ENCODE results near the gene RGMA.

RGMA gene, protein sequence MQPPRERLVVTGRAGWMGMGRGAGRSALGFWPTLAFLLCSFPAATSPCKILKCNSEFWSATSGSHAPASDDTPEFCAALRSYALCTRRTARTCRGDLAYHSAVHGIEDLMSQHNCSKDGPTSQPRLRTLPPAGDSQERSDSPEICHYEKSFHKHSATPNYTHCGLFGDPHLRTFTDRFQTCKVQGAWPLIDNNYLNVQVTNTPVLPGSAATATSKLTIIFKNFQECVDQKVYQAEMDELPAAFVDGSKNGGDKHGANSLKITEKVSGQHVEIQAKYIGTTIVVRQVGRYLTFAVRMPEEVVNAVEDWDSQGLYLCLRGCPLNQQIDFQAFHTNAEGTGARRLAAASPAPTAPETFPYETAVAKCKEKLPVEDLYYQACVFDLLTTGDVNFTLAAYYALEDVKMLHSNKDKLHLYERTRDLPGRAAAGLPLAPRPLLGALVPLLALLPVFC

DNA sequence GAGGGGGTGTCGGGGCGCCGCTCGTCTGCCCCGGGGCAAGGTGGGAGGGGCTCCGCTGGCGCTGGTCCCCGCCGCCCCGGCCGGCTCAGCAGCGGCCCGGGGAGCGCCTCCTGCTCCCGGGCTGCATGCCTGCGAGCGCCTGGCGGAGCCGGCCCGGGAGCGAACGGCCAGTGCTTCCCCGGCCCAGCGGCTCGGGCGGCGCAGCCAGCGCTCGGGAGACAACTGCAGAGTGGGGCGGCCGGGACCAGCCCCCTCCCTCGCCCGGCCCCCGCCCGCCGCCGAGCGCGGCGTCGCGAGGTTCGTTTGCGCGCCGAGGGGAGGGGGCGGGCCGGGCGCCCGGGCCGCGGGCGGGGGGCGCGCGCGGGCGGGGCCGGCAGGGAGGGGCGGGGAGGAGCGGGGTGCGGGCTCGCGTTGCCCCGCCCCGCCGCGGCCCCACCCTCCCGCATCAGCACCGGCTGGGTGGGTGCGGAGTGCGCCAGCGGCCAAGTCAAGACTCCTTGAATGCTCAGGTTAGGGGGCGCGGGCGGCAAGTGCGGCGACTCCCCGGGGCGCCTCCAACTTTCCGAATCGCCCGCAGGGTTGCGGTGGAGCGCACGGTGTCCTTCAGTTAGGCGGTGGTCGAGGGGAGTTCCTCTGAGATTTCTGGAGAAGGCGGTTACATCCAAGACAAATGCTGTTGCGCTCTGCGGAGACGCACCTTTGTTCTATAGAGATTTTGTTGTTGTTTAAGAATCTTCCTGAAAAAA lies at the start of gene RGMA:
Gene RGMA, minus strand, starts transcription at position 231 of the 746 bp plus-strand sequence. CDS start 279 bp downstream, outside the sequence.
- no peak for DNase-seq (ENCODE audit: low read depth in 2 of 3, low spot score in 2 of 3)

DNA sequence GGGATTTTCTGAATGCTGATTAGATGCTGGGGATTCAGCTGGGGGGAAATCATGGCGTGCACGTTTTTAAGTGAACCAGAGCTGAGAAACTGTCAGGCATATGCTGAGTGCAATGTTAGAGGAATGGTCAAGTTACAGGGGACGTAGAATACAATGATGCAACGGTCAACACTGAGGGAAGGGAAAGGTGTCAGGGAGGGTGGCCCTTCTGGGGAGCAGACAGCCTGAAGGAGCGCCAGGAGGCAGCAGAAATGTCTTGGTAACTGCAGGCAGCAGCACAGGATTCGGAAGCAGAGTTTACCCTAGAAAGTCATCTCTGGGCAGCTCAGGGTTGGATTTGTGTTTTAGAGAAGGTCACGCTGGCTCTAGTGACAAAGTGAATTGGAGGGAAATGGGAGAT lies 47.6 kb upstream of the RGMA start:
- DNase-seq (ENCODE audit: low read depth in 2 of 3, low spot score in 2 of 3), result no peak

DNA sequence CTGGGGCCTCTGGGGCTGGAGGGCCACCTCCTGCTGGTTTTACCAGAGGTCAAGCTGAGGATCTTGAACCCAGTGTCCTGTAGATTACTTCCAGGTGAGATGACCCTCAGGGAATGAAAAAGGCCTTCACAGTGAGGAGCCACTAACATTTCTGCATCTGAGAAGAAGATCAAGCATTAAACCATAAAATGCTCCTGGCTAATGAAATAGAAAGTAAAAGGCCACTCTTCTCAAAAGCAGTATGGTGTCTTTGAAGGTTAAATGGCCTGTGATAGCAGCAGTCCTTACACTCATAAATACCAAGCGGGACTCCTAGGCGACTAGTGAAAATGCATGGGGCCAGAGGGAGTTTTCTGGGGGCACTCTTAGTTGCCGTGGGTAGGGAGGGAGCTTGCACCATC lies 47.0 kb upstream of the RGMA start:
- no peak for DNase-seq (ENCODE audit: low read depth in 2 of 3, low spot score in 2 of 3)

DNA sequence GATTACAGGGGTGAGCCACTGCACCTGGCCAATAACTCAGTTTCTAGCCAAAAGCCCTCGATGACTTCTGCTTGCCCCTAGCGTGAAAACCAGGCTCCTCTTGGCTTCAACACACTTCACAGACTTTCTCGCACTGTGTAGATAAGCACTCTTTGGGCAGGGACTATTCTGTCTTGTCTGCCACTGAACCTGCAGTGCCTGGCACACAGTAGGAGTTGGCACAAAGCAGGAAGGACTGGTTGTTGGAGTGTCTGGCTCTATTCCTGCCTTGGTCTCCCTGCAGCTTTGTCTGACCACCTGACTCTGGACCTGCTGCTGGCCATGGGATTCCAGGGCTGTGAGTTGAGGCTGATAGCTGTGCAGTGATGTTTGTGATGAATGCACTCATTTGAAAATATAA lies 46.4 kb upstream of the RGMA start:
- no peak for DNase-seq (ENCODE audit: low read depth in 2 of 3, low spot score in 2 of 3)

DNA sequence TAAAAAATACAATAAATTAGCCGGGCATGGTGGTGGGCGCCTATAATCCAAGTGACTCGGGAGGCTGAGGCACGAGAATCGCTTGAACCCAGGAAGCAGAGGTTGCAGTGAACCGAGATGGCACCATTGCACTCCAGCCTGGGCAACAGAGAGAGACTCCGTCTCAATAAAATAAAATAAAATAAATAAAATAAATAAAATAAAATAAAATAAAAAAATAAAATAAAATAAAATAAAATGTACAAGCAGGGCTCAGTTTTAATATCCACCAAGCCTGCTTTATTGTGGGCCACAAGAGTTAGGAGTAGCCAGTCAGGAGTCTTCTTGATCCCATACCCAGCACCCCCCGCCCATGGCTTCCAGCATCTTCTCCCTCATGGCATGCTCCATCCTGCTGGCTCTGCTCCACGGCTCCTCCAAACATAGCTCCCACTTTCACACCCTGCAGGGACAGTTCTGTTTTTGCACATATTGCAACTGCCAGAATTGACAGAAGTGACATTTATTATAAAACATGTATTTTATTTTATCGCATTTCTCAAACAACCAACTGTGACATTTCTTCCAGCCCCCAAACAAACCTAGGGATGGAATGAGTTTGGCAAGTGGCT lies 42.6 kb upstream of the RGMA start:
- no peak for DNase-seq (ENCODE audit: low read depth in 2 of 3, low spot score in 2 of 3)

DNA sequence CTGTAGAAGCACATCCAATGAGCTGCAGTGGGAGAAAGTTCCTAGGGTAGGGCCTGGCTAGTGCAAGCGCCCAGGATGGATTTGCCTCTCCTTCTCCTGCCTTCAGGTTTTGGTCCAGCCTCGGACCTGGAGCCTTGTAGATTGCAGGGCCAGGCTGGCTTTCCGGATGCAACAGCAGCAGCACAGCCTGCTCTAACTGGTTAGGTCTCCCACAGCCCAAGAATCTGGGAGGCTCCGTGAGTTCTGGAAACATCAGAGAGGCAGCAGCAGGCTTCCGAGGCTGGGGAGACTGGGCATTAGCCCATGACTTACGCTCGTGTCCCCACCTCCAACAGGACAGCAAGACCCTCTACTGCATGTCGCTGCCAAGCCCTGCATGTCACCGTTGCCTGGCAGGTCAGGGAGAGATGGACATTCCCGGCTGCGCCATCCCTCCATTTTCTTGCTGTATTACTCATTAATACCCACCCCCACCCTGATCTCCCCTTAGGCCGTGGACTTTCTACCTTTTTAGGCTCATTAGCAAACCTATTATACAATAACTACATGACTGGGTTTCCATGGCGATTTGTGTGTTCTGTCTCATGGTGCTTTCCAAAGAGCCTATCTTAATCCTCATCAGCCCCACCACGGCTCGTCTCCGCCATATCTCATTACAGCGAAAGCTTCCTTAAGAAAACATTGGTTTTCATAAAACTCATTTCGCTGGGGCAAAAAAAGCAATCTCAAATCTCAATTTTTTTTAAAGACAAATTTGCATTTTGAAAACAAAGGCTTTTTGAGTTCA lies 40.9 kb upstream of the RGMA start:
- no peak for DNase-seq (ENCODE audit: low read depth in 2 of 3, low spot score in 2 of 3)

DNA sequence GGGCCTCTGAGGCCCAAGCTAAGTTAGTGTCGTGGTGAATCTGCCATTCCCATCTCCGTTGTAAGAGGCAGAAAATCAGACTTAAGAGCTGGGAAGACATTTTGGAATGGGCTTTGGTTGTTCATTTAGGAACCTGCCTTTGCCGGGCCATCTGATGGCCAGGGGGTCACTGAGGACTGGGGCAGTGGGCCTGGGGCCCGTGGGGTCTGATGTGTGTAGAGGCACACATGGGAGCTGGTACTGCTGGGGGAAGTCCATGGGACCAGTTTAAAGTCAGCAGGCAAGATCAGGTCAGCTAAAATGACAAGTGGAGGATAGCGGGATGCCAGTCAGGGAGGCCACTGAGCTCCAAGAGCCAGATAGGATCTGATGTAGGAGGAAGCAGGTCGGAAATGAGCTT lies 38.3 kb upstream of the RGMA start:
- DNase-seq (ENCODE audit: low read depth in 2 of 3, low spot score in 2 of 3), result no peak

DNA sequence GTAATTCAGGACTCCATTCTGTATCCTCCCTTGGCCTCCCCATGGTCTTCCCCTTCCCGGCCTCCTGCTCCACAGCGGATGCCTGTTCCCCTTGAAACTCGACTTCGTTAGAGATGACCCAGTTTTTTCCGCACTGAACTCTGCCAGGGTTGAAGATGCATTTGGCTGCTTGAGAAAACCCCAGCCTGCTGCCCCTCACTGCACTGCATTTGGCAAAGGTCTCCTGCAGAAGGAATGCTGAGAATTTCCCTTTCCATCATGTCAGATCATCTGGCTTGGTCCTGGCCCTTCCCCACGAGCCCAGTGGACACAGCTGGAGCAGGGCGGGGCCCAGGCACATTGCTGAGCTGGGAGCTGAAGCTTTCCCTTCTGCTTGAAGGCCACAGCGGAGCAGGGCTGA lies 37.6 kb upstream of the RGMA start:
- DNase-seq (ENCODE audit: low read depth in 2 of 3, low spot score in 2 of 3), result no peak

DNA sequence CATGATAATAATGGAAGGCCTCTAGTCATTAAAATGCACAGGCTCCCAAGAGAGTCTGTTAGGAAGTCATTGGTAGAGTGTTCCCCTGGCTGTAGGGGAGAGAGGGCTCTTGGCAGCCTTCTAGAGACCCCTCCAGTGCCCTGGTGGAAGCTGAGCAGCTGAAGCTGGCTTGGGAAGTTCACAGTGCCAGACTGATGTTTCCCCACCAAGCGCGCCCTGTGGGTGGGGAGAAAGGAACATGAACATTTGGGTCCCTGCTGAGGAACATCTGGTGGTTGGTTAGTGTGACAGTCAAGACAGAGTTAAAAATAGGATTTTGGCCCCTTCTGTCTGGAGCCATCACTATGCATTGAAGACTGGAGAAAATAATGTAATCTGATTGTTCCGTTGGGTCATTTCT lies 37.1 kb upstream of the RGMA start:
- no peak for DNase-seq (ENCODE audit: low read depth in 2 of 3, low spot score in 2 of 3)

DNA sequence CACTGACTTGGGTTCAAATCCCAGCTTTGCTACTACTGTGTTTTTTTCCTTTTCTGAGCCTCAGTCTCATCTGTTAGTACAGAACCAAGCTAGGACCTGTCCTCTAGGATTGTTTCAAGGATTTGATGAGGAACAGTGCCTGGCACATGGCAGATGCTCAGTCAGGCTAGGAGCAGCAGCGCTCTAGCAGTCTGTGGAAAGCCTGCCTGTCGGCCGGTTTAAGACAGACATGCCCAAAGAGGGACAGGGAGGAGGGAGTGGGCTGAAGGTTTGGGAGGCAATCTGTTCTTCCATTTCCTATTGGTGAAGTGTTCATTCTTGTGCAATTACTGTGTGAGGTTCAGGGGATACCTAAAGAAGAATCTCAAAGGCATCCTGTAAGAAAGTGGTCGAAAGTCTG lies 35.1 kb upstream of the RGMA start:
- DNase-seq (ENCODE audit: low read depth in 2 of 3, low spot score in 2 of 3), result no peak

DNA sequence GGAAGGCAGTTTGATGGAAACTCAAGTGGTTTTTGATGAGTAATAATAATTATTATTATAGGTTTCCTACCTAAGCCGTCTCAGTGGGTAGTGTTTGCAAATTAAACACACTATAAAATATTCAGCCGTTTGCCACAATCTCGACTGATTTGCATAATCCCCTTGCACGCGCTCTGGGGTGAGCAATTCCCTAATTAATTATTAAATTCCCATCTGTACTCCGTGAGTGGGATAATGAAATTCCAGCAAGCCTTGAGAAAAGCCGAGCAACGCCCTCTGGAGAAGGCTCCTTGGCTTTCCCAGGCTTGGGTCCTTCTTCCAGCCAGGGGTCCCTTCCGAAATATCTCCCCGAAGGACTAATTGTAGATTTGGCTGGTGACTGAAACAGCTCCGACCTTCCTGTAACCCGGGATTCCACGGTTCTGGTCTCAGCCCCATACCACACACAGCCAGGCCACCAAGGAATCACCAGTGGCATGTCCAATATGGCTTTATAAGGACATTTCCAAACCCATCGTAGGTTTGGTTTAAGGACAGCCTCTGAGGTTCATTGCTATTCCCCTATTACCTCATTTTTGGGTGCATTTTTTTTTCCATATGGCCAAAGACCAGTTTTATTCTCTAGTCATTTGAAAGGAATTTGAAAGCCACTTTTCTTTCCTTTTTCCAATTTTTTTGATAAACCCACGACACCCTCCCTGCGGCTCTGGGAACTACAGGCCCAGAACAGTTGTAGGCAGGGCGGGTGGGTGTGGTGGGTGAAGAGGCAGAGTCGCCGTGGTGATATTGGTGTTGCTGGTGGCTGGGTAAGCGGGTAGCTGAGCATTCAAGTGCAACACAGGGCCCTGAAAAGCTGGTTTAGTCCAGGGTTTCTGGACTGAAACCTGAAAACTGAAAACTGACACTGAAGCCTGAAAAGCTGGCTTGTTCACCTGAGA lies 33.2 kb upstream of the RGMA start:
- DNase-seq (ENCODE audit: low read depth in 2 of 3, low spot score in 2 of 3), result no peak

DNA sequence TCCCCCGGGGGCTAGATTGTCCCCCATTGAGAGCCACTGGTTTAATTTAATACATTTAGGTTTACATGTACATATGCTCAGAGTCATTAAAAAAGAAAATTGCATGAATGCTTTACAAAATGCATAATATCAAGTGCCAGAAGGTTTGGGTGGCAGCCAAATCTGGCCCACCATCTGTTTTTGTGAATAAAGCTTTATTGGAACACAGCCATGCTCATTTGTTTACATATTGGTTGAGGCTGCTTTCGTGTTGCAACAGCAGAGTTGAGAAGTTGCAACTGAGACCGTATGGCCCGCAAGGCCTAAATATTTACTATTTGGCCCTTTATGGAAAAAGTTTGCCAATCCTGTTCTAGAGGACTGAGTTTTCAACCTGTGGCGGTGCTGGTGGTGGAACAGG lies 32.1 kb upstream of the RGMA start:
- DNase-seq (ENCODE audit: low read depth in 2 of 3, low spot score in 2 of 3), result no peak

DNA sequence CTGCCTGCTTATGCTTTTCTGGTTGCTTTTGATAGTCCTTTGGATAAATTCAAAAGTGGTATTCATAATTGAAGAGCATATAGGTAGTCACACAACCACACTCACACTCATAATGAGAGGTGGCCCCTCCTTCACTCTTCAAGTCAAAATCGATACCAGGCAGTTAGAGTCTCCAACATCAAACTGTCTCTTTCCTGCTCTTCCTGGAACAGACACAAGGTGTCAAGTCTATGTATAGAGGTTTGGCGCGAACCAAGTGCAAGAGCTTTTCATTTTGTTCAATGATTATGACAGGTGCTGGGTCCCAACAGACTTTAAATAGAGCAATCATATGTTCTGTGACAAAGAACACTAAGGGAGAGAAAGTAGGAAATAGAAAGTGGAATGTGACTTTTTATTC lies 29.9 kb upstream of the RGMA start:
- DNase-seq (ENCODE audit: low read depth in 2 of 3, low spot score in 2 of 3), result no peak

DNA sequence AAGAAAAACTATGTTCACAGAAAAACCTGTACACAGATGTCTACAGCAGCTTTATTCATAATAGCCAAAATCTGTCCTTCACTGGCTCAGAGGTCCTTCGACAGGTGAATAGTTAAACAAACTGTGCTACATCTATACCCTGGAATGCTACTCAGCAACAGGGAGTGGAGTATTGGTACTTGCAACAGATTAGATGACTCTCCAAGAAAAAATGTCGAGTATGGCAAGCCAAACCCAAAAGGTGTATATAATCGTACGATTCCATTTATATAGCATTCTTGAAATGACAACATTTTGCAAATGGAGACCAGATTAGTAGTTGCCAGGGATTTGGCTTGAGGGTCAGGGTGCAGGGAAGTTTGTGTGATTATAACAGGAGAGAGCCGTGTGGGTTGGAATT lies 22.4 kb upstream of the RGMA start:
- DNase-seq (ENCODE audit: low read depth in 2 of 3, low spot score in 2 of 3), result no peak

DNA sequence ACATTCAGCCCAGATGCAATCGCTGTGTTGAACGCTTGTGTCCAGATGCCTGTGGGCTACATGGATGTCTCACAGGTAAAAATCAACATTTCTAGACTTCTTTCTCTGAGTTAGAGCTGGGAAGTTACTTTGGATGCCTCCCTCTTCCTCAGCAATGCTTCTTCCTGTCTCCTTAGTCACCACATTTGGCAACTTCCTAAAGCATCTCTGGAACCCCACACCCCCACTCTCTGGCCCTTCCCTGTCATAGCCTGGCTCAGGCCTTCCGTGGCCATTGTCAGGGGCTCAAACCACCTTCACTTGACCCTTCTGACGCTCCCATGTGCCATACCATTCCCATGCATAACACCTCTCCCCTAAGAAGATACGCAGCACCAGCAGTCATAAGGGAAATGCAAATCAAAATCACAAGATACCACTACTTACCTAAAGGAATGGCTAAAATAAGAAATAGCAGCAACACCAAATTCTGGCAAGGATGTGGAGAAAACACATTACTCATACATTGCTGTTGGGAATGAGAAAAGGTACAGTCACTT lies 21.6 kb upstream of the RGMA start:
- no peak for DNase-seq (ENCODE audit: low read depth in 2 of 3, low spot score in 2 of 3)

DNA sequence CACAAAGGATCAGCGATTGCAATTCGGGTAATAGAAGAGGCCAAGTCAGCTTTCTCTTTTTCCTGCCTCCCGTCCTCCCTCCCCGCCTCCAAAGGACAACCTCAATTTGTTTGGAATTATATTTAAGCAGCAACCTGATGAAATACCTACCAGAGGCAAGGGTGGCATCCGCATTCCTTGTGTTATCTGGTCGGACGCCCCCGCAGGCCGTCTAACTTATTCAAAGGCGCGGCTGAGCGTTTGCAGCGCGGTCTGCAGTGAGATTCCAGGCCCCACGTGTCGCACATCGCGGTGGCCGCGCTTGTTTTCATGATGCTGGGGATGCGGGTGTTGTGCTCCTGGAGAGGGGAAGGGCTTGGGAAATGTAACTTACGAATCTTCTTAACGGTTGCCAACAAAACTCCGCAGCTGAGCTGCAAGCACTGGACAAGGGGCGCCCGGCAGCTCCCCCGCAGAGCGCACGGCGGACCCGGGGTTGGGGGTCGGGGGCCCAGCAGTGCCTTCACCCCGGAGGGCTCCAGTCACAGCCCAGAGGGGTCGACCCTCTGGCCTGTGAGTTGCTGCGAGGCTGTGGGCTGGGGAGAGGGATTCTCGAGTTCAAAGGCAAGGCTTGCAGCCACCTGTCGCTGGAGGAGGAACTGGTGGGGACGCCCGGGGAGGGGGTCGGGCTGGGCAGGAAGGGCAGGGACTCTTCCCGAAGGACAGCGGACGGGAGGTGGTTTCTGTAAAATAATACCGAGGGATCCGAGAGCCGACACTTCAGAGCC lies 20.5 kb upstream of the RGMA start:
- DNase-seq (ENCODE audit: low read depth in 2 of 3, low spot score in 2 of 3), result no peak

DNA sequence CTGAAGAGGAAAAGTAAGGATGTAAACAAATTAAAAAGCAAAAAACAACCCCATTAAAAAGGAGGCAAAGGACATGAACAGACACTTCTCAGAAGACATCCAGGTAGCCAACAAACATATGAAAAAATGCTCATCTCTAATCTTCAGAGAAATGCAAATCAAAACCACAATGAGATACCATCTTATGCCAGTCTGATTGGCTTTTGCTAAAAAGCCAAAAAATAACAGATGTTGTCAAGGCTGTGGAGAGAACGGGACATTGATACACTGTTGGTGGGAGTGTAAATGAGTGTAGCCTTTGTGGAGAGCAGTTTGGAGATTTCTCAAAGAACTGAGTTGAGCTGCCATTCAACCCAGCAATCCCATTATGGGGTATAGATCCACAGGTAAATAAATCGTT lies 18.6 kb upstream of the RGMA start:
- no peak for DNase-seq (ENCODE audit: low read depth in 2 of 3, low spot score in 2 of 3)

DNA sequence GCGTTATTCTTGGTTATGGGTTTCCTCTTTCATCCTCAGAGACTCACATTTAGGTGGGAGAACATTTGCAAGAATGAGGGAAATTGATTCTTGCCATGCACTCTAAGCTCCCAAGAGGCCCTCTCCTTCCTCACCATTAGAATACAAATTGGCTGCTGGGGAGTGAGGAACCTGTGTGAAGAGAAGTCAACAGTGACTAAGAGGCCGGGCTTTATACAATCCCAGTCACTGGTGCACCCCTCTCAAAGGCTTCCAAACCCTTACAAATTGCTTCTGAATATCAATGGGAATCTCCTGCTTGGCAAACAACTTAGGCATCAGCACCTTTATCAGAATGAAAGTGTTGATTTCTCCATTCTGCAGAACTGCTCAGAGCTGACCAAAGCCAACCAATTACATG lies 16.5 kb upstream of the RGMA start:
- no peak for DNase-seq (ENCODE audit: low read depth in 2 of 3, low spot score in 2 of 3)

DNA sequence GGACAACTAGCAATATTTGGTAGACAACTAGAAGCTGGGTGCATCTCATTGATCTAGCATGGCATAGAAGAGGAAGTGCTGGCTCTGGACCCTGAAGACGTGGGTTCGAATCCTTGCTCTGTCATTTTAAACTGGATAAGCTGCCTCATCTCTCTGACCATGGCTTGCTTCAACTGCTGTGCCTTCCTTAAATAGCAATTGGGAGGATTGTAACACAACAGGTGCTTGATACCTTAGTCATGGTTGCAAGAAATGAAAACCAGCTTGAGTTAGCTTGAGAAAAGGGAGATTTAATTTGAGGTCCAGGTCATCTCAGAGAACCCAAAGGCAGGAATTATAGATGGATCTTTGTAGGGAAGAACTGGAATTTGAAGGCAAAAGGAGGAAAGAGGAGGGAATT lies 14.8 kb upstream of the RGMA start:
- no peak for DNase-seq (ENCODE audit: low read depth in 2 of 3, low spot score in 2 of 3)
